ENCODE results near the gene ANO10.

GRCh38 chr3:43338295-43338694 is 283.5 kb downstream of the ANO10 start:
- TF ChIP-seq ZNF274 (IDR thresholded peaks at IDR 0.05; ENCODE audit: low read depth, low read length) (no peak), YY1 (IDR thresholded peaks at IDR 0.05; ENCODE audit: insufficient read depth, insufficient read length) (no peak), SUZ12 (IDR thresholded peaks at IDR 0.05; ENCODE audit: extremely low read depth, insufficient read depth, insufficient read length) (no peak)

Measured in NT2/D1 (cell line).